Kidney glomerular epithelial cell (primary cell): ENCODE data around the gene C19orf53.

ENCODE experiments used
- DNase-seq: peaks from one replicate; lab custom pipeline; 2025; lab: John Stamatoyannopoulos, UW

The C19orf53 gene

GRCh38 chr19:13826652-13827235 is 52.5 kb downstream of the C19orf53 start:
- DNase-seq, result no peak

DNA sequence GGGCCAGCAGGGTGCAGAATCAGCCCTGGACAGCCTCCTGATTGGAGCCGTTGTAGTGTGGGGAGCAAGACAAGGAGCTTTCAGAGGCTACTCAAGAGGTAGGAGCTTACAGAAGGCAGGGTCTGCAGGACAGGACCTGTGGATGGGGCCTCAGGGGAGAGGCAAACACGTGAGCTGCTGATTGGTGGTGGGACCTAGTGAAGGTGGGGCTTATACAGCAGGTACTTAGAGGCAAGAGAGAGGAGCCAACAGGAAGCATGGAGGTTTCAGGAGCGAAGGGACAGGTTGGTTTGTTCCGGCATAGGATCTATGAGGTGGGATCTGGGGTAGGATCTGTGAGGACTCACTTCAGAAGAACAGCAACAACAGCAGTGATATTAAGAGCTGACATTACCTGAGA is 53.4 kb downstream of the C19orf53 start:
- DNase-seq, result no peak
